Measurements from ENCODE around the gene ARPIN.
"Not testable (repeated sequence)": the region's sequence is repeated elsewhere in the genome, so short reads cannot be mapped to it uniquely, and the experiment has no call there.

Gene ARPIN

DNA sequence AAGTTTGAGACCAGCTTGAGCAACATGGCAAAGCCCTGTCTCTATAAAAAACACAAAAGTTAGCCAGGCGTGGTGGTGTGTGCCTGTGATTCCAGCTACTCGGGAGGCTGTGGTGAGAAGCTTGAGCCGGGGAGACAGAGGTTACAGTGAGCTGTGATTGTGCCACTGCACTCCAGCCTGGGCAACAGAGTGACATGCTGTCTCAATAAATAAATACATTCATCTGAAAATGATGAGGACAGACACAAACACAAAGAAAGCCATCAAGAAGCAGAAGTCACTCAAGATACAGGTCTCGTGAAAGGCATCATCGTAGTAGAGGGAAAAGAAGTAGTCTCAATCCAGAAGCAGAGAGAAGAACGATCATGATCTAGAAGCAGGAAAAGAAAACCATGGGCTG, 37.0 kb downstream of the ARPIN start:
- no peak for DNase-seq

DNA sequence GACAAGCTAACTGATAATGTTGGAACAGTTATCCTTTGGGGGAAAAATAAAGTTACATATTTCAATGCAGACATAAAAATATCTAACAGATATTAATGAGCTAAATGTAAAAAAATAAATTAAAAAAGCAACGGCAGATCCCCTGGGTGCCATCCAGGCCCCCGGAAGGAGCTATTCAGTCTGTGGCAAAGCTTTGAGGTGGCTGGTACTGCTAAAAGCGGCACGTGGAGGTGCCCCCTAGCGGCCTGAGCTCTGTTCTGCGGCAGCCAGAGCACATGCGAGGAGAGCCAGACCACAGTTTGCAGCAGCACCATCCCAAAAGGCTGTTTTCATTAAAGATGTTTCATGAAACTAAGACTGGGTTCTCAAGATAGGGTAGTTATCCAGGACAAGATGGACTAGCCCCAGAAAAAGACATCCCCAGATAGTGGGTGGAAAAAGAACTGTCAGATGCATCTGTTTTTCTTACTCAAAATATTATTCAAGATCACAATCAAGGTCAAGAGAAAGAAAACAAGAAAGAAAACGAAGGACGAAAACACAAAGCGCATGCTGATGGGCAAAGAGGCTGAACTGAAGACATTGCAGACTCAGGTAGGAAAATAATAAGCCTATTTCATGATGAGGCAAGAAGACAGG, 37.7 kb downstream of the ARPIN start:
- peak; percentile 34 for DNase-seq

DNA sequence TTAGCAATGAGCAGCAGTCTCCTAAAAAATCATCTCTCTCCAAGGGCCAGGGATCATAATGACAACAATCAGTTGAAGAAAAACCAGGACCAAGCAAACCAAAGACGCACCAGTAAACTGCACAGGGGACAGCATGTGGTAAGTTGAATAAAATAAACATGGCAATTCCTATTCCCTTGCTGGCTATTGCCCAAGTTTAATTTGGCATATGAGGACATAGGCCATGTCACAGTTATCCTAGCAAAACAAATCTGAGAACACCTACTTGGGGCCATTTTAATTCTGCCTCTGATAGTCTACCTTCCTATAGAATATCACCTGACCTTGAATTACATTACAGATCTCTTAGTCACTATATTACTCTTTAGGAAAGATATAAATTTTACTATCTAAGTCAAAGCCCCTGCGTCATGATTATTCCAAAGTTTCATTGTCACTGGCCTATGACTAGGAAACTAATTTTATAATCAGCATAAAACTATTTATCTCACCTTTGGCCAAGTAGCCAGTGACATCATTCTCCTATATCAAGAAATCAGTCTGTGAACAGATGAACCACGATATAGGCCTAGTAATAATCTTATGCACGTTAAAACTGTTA, 42.0 kb downstream of the ARPIN start:
- DNase-seq = no peak

DNA sequence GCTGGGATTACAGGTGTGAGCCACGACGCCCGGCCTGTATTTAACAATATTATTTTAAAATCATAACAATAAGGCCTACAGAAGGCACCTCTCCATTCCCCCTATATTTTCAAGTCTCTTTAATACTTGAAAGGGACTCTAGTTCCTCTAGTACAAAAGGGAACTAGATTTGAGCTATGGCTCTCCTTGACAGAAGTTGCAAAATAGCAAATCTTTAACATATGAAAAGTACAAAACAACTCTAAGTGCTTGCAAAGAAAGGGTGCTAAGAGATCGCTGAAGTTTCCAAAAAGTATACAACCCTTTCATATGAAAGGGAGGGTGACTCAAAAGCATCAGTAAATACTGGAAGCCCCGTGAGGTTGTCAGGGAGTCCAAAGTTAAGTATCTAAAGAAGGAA, 42.7 kb downstream of the ARPIN start:
- no peak for DNase-seq

DNA sequence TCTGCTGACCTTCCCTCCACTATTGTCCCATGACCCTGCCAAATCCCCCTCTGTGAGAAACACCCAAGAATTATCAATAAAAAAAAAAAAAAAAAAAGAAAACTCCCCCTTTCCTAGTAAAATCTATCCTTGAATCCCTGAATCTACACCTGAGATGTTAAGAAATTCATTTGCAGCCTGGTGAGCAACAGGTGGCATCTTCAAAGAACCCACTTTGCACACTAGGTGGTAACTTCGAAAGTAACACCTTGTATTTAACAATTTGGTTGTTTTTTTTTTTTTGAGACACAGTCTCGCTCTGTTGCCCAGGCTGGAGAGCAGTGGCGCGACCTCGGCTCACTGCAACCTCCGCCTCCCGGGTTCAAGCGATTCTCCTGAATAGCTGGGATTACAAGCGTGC, 43.3 kb downstream of the ARPIN start:
- DNase-seq = not testable (repeated sequence)

DNA sequence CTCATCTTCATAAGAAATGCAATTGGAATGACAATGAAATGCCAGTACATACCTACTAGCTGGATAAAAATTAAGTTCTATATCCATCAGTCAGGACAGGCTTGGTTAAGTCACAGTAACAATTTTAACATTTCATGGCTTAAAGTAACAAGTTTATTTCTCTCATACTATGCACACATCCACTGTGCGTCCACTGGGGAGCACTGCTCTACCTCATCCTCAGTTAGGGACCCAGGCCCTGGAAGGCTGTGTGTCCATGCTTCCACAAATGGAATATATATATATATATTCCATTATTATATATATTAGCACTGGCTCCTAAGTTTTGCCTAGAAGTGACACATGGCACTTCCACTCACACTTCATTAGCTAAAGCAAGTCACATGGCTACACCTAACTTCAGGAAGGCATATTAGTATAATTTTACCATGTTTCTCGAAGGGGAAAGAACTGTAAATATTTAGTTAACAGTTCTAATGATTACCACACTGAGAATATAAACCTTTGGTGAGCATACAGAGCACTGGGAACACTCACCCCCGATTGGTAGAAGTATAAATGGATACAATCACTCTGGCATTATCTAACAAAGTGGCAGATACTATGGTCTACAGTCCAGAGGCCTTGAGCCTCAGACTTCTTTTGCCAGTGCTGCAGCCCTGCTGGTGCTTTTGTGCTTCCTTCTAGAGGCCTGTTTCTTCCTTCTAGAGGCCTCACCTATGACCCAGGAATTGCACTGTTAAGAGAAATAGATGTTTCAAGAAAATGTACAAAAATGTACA, 47.6 kb downstream of the ARPIN start:
- no peak for DNase-seq

DNA sequence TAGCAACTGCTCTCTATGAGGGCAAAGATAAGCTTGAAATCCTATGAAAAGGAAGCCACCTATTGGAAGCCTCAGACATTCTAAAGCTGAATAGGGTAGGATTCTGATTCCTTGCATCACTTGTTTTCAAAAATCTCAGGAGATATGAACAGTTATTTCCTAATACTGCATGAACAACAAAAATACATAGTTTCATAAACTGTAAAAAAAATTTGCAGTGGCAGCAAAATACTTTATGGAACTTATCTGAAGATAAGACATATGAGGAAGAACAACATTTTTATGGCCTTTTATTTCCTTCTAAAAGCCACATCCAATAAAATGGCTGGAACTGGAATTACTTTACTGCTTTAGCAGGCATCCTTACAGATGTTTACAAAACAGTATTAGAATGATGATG, 48.8 kb downstream of the ARPIN start:
- no peak for DNase-seq

DNA sequence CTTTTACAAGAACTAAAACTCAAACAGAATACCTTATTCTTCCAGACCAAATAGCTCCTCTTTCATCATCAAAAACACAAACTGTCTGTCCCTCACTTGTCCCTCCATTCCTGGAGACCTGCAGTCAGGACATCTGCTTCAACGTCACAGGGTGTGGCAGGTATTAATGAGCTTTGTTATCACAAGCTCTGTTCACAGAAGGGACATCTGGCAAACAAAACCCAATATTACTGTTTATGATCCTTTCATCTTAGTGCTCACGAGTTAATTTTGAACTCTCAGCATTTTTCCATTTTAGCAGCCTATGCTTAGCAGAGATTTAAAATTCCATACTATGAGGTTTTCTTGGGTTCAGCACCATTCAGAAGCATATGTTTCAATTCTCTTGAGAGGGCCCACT, 51.9 kb downstream of the ARPIN start:
- no peak for DNase-seq

DNA sequence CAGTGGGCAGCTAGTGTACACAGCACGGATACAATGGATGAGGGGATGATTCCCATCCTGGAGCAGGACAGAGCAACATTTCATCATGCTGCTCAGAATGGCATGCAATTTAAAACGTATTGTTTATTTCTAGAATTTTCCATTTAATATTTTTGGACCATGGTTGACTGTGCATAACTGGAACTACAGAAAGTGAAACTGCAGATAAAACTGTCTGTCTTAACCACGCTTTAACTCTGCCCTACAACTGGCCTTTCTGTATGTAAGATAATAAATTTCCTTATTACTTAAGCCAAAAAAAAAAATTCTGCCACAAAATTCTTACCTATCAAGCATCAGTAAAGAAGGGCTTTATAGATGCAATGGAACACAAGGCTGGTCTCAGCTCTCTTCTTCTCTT, 52.3 kb downstream of the ARPIN start:
- no peak for DNase-seq

DNA sequence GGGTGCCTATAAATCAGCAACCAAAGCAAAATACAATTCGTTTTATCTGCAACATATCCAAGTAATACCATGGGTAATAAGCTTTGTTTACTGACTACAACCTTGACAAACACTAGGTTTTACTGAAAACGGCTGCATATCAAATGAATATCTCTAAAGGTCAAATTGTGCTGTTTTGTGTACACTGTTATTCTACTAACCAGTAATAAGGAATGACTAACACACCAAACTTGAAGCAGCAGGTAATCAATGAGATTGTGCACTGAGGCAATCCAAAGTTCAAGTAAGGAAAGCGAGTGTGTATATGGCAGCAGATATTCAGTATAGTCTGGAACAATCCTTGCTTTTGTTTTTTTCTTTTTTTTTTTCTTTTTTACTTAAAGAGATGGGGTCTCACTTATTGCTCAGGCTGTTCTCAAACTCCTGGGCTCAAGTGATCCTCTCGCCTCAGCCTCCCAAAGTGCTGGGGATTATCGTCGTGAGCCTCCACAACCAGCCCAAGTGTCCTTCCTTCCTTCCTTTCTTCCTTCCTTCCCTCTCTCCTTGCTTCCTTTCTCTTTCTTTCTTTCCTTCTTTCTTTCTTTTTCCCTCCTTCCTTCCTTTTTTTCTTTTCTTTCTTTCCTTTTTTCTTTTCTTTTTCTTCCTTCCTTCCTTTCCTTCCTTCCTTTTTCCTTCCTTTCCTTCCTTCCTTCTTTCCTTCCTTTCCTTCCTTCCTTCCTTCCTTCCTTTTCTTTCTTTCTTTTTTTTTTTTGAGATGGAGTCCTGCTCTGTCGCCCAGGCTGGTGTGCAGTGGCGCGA, 53.9 kb downstream of the ARPIN start:
- DNase-seq = no peak

DNA sequence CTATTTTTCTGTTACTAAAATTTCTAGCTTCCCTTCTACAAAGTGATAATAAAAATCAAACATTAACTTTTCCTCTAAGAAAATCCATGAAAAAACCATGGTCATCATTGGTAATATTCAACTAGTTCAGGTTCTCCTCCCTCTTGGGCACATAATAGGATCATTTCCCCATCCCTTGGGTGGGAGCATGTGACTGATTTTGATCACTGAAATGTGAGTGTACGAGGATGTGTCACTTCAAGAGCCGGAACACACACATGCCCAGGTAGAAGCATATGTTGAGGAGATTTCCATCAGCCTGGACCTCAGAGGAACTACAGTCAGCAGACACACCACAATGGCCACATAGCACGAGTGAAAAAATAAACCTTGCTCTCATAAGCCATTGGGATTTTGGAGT, 55.1 kb downstream of the ARPIN start:
- DNase-seq = no peak

DNA sequence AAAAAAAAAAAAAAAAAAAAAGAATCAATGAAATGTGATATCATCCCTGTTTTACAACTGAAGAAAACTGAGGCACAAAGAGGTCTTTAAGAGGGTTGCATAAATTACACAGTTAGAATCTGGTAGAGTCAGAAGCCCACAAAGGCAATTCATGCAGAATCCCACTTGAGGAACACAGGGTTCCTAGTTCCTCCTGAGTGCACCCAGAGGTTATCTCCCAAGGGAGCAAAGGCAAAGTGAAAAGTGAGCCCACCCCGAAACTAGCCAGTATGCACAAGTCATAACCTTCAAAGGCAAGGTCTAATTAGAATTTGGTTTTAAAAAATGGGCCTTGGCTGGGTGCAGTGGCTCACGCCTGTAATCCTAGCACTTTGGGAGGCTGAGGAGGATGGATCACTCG, 56.8 kb downstream of the ARPIN start:
- DNase-seq = no peak

DNA sequence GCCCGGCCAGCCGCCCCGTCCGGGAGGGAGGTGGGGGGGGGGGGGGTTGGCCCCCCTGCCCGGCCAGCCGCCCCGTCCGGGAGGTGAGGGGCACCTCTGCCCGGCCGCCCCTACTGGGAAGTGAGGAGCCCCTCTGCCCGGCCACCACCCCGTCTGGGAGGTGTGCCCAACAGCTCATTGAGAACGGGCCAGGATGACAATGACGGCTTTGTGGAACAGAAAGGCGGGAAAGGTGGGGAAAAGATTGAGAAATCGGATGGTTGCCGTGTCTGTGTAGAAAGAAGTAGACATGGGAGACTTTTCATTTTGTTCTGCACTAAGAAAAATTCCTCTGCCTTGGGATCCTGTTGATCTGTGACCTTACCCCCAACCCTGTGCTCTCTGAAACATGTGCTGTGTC, 57.9 kb downstream of the ARPIN start:
- not testable (repeated sequence) for DNase-seq

DNA sequence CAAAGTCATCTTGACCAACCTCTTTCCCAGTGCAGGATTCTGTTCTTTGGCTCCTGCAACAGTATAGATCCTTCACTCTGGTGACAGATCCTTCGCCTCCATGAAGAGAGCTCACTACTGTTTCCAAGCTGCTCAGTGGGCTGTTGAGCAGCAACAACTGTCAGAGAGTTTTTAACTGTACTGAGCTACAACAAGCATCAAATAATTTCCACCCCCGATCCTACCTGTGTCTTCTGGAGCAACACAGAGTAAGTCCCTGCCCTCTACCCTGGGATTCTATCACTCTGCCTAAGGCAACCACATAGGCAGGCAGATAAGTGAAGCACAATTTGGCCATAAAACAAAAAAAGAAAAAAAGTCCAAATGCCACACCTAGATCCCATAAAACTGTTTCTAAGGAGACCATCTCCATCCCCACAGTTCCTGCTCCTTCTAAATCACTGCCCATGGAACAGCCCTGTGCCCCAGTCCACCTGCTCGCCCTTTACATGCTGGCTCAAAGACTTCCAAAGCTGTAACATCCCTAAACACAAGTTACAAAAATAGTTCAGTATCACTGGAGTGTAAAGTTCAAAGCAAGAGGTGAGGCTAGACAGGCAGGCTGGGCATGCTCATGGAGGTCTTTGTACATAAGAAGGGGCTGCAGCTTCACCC, 60.3 kb downstream of the ARPIN start:
- DNase-seq = no peak

DNA sequence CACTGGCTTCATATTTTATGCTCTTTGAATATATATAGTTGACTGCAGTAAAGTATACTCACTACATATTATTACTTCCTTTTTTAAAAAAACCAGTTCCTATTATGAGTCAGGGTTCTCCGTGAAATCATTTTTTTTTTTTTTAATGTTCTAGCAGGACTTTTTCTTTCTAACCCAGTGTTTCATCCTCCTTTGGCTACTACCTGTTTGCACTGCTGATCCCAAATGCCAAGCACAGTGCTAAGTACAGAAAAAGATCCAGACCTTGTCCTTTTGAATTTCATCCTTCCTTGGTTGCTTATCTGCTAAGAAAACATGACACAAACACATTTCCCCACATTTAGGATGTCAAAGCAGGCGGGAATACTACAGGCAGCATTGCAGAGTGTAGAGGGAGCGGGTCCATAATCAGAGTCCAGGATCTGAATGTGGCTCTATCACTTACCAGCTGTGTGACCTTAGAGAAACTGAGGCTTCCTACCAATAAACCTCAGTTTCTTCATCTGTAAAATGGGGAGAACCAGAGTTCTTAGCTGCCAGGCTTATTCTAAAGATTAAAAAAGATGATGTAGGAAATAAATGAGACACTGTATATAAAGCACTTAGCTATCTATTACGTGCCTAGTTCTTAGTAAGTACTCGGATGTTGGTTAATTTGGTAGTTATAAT, 60.9 kb downstream of the ARPIN start:
- DNase-seq = no peak

DNA sequence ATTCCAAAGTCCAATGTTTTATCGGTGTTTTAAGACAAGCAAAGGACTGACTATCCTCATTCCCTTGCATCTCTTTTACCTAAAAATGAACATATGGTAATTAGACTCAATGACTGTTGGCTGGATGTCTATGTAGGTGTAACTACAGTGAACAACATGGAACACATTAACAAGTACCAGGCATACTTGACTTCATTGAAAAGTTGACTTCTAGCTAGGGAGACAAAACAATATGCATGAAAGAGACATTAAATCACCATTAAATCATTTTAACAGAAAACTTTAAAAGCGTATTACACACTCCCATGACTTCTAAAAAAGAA, 63.8 kb downstream of the ARPIN start:
- DNase-seq = no peak

DNA sequence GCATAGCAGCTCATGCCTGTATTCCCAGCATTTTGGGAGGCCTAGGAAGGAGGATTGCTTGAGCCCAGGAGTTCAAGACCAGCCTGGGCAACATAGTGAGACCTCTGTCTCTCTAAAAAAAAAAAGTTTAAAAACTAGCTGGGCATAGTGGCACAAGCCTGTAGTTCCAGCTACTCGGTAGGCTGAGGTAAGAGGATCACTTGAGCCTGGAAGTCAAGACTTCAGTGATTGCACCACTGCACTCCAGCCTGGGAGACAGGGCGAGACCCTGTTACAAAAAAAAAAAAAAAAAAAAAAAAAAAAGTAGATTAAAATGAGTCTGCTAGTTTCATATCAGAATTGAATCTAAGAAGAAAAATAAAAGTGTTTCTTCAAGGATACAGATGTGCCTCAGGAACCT, 65.7 kb downstream of the ARPIN start:
- no peak for DNase-seq

DNA sequence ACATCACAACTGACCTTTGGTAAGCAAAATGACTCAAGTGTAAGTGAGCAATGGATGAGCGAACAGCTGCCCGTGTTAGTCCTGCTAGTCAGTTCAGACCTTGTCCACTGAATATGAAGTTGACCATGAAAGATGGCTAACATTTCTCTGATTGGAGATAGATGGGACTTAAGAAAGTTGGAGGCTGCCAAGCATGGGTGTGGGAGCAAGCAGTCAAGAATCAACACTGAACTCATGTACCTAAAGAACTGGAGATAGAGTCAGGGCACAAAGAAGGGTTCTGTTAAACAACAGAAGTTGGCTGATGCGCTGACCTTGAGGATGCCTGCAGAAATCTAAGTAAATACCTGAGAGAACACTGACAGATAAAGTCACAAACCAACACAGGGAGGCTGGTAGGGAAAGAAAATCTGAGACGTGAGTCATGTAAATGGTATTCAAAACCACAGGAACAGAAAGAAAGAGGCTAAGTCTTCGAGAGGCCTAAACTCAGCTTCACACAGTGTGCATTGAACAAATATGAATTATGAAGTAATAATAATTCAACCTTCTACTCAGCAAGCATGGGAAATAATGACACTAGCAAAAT, 67.4 kb downstream of the ARPIN start:
- DNase-seq = no peak

All from NCI-H1694 treated with DMSO at 0.1 percent for 48 hours (cell line).